ENCODE measurements around the gene ANXA9.

- TF ChIP-seq EZH2 (IDR thresholded peaks at IDR 0.05; ENCODE audit: borderline replicate concordance, low read length) (no peak), CTCF (IDR thresholded peaks at IDR 0.05; ENCODE audit: low read length) (no peak)
These were observed 54.3 kb downstream of the ANXA9 start, which contains the start of gene BNIPL for GRCh38 chr1:151036356-151036755.
